Astrocyte (in vitro differentiated cells and primary cell): ENCODE data around the gene ABCF3.

Source experiments
- EZH2 ChIP-seq: IDR thresholded peaks from 2 replicates; pipeline ENCODE4 v1.6.1; 2012; ENCODE audit warnings: mild to moderate bottlenecking, low read length, inconsistent platforms; ENCODE audit not compliant: insufficient read depth
- TF ChIP-seq, protein P1 (sequence below): IDR thresholded peaks from 2 replicates; pipeline ENCODE4 v1.5.1; 2011; ENCODE audit warnings: low read depth, mild to moderate bottlenecking, inconsistent platforms, low read length, moderate library complexity; ENCODE audit not compliant: insufficient read depth

DNA sequence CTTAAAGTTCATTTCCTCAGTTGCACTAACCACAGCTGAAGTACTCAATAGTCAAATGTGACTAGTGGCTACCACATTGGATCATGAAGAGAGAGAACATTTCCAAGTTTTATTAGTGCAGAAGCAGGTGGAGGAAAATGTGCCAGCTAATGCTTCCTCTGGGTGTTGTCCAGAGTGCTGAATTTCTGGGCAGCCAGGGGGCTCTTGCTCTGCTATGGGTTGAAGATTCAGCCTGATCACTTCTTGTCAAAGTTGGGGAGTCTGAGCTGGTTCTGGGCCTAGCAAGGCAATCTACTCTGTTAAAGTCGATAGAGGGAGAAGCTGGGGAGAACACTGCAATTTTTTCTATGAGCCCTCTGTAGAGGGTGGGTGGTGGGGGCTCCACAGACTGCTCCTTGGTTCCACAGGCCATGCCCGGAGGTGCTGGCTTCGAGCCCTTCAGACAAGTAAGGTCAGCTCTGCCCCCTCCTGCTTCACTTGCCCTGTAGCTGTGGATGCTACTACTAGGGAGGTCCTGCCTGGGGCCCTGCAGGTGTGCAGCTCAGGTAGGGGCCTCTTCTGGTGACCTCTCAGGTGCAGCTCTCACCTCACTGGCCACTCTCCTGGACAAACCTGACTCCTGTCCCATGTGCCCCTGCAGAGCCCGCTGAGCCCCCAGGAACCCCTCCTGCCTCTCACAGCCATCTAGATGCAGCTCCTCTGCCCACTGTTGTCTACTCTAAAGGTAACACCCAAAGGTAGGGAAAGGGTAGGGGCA is 54.6 kb downstream of the ABCF3 start:
- TF ChIP-seq, protein P1, sequence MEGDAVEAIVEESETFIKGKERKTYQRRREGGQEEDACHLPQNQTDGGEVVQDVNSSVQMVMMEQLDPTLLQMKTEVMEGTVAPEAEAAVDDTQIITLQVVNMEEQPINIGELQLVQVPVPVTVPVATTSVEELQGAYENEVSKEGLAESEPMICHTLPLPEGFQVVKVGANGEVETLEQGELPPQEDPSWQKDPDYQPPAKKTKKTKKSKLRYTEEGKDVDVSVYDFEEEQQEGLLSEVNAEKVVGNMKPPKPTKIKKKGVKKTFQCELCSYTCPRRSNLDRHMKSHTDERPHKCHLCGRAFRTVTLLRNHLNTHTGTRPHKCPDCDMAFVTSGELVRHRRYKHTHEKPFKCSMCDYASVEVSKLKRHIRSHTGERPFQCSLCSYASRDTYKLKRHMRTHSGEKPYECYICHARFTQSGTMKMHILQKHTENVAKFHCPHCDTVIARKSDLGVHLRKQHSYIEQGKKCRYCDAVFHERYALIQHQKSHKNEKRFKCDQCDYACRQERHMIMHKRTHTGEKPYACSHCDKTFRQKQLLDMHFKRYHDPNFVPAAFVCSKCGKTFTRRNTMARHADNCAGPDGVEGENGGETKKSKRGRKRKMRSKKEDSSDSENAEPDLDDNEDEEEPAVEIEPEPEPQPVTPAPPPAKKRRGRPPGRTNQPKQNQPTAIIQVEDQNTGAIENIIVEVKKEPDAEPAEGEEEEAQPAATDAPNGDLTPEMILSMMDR, result no peak
- no peak for TF ChIP-seq EZH2
